ENCODE measurements around the gene CFAP107. TPM values are rescaled to one million over a fixed set of nuclear protein-coding genes. Genes with fewer than 3 reads are reported as not detected.

CFAP107 gene, protein sequence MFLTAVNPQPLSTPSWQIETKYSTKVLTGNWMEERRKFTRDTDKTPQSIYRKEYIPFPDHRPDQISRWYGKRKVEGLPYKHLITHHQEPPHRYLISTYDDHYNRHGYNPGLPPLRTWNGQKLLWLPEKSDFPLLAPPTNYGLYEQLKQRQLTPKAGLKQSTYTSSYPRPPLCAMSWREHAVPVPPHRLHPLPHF
- not detected in 5 replicates for total RNA-seq (2022; extraction: Qiagen RNA extraction)

DNA sequence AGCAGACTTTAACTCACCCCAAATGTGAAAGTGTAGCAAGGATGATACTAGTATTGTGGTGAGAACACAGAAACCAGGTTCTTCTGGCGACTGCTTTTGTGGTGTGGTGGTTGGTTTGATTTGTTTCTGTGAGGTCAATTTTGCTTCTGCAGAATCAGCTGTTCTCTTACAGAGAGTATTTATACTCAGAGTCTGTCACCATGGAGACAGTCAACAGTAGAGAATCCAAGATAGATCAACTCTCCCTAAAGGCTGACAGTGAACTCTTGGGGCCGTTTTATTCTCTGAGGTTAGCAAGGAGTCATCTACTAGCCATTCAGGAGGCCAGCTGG is at the start of gene CFAP107:
TSS of gene CFAP107 (plus strand) at position 209 of the 332 bp plus-strand sequence. CDS start 231 bp downstream, outside the sequence.

GRCh38 chr1:12715896-12716437 is 30.0 kb upstream of the CFAP107 start, which contains the start of gene AADACL3:
Gene AADACL3, plus strand, starts transcription at chr1:12716110. Its CDS starts 67 bp downstream, at chr1:12716177.

GRCh38 chr1:12773438-12773837 is 27.4 kb downstream of the CFAP107 start, which contains the start of gene PRAMEF12:
Gene PRAMEF12, plus strand, starts transcription at chr1:12773738. Its CDS starts 1,130 bp downstream, at chr1:12774868.

DNA sequence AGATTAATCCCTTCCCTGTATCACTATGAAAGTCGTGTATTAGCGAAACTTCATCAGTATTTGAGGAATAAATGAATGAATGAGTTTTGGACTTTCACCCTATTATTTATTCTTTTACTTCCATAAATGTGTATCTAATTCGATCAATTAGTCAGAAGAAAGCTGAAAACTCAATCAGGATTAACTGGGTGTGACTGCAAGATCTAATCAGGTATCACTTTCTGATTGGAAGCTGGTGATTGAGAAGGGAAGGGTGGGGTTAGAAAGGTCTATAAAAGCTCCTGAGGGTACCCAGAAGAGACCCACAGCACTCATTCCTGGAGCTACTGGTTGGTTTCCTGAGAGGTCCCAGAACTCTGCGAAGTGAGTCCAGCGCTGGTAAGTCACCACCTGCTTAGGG is 45.1 kb downstream of the CFAP107 start, which contains the start of gene PRAMEF1:
TSS of gene PRAMEF1 (plus strand) at position 301 of the 400 bp plus-strand sequence. CDS start 1,831 bp downstream, outside the sequence.

Other genes with a start within 250 kb of the CFAP107 start
- gene DHRS3, start 128.0 kb upstream of the CFAP107 start, total RNA-seq (2022; extraction: Qiagen RNA extraction), result 44.8 to 64.1 TPM (median 61.0 TPM) in 5 replicates
- not detected in 5 replicates for gene AADACL4, start 102.1 kb upstream of the CFAP107 start, total RNA-seq (2022; extraction: Qiagen RNA extraction)
- gene AADACL3, start 30.1 kb upstream of the CFAP107 start, total RNA-seq (2022; extraction: Qiagen RNA extraction), result not detected in 5 replicates
- 0.07 TPM in 1 of 5 replicates, not detected in the others for gene PRAMEF12, start 27.5 kb downstream of the CFAP107 start, total RNA-seq (2022; extraction: Qiagen RNA extraction)
- not detected in 5 replicates for gene PRAMEF1, start 45.2 kb downstream of the CFAP107 start, total RNA-seq (2022; extraction: Qiagen RNA extraction)
- not detected in 5 replicates for gene PRAMEF11, start 85.2 kb downstream of the CFAP107 start, total RNA-seq (2022; extraction: Qiagen RNA extraction)
- gene HNRNPCL1, start 102.5 kb downstream of the CFAP107 start, total RNA-seq (2022; extraction: Qiagen RNA extraction), result not detected in 5 replicates
- gene PRAMEF2, start 110.9 kb downstream of the CFAP107 start, total RNA-seq (2022; extraction: Qiagen RNA extraction), result not detected in 5 replicates
- not detected in 5 replicates for gene PRAMEF4, start 140.0 kb downstream of the CFAP107 start, total RNA-seq (2022; extraction: Qiagen RNA extraction)
- not detected in 5 replicates for gene PRAMEF10, start 152.1 kb downstream of the CFAP107 start, total RNA-seq (2022; extraction: Qiagen RNA extraction)
- gene PRAMEF7, start 170.4 kb downstream of the CFAP107 start, total RNA-seq (2022; extraction: Qiagen RNA extraction), result not detected in 5 replicates
- not detected in 5 replicates for gene PRAMEF6, start 201.4 kb downstream of the CFAP107 start, total RNA-seq (2022; extraction: Qiagen RNA extraction)

Data from A549 treated with CORT108297 at 1 μM for 4 hours (cell line).